ENCODE results near the gene KRTAP11-1. TPM values are rescaled to one million over a fixed set of nuclear protein-coding genes. Genes with fewer than 3 reads are reported as not detected.

The KRTAP11-1 gene
- total RNA-seq = not detected
- long read RNA-seq = 0 reads

- ATAC-seq (no peak), DNase-seq (no peak)
- intact Hi-C loops (cut with DNase I) = no loop called here
Observed at GRCh38 chr21:30881480-30881879, at the start of gene KRTAP11-1. Gene KRTAP11-1 (minus strand): TSS chr21:30881580. CDS start chr21:30881524, 56 bp downstream.

- DNase-seq (no peak), ATAC-seq (no peak)
- intact Hi-C loops (cut with DNase I) = no loop called here
Observed at GRCh38 chr21:30924146-30924700, 42.8 kb upstream of the KRTAP11-1 start.

GRCh38 chr21:30921129-30921528 is 39.7 kb upstream of the KRTAP11-1 start:
- intact Hi-C loops (cut with DNase I) = no loop called here
- no peak for ATAC-seq

DNA sequence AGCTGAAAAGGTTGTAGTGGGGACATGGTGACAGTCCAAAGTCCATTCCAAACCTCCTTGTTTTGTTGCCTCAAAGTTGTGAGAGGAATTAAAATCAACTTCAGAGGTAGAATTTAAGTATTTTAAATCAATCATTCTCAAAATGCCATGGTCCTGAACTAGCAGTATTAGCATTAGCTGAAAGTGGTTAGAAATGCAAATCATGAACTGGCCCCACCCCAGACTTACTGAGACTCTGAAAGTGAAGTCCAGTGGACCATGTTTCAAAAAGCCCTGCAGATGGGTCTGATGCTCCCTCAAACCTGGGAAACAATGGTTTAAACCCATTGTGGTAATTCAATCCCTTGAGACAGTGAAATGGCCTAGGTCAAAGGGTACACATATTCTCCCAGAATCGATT is 36.2 kb upstream of the KRTAP11-1 start:
- DNase-seq = no peak
- intact Hi-C loops (cut with DNase I) = no loop called here
- no peak for ATAC-seq

More at GRCh38 chr21:30921129-30921528, 39.7 kb upstream of the KRTAP11-1 start:
- DNase-seq = no peak

DNA sequence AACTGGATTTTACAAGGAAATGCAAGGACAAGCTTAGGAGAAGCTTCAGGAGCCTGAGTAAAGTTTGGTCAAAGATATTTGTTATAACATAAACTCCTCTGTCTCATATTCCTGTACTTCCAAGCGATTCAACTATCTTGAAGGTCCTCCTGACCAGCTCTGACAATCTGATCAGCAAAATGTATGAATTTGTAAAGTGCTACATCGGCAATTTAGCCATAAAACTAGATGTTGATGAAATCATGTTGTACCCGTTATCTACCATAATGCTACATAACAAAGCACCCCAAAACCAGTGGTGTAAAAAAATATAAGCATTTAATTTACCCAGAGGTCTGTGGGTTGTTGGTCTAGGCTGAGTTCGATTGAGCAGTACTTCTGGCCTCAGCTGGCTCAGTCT is 19.5 kb upstream of the KRTAP11-1 start:
- ATAC-seq (no peak), DNase-seq (no peak)
- intact Hi-C loops (cut with DNase I) = no loop called here

DNA sequence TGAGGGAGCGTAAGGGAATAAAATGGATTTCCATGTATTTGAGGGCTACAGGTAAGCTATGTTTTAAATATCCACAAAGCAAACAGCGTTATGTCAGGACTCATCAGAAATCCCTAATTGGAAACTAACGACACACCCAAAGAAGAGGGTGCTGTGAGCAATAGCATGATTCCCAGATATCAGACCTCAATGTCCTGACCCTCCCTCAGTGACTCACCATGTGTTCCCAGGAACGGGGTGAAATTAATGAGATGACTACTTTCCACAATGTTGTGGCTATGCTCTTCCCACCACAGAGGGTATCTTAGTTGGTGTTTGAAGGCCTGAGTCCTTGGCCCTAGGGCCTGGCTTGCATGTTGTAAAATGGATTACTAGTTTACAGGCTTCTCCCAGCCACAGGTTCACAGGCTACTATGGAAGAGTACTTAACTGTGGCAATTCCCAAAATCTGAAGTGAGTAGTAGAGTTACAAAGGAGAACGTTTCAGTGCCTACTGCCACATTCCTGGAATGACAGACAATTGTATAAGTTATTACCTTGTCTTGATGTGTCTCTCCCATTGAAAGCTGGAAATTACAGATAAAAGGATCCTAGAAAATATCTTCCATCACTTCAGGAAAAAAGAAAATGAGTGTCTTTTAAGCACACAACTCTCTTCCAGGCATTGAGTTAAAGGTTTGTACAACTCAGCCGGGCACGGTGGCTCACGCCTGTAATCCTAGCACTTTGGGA is 1.7 kb upstream of the KRTAP11-1 start:
- intact Hi-C loops (cut with DNase I) = no loop called here
- DNase-seq (no peak), ATAC-seq (no peak)

DNA sequence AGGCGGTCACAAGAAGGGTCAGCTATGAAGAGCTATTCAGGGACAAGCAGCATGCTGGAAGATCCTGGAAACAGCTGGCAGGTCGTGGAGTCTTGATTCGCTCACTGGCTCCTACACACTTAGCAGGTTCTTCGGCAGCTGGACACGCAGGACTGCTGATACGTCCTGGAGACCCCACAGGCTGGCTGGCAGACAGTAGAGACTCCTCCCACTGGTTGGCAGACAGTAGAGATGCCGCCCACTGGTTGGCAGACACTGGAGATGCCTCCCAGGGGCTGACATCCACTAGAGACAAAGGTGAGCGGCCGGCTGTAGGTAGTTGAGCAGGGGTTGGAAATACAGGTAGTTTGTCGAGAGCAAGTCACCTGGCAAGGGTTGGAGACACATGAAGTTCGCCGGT is 466 bp downstream of the KRTAP11-1 start:
- intact Hi-C loops (cut with DNase I) = no loop called here
- no peak for ATAC-seq
- DNase-seq = no peak

GRCh38 chr21:30874526-30874925 is 6.9 kb downstream of the KRTAP11-1 start:
- no peak for DNase-seq
- intact Hi-C loops (cut with DNase I) = no loop called here
- ATAC-seq = no peak

DNA sequence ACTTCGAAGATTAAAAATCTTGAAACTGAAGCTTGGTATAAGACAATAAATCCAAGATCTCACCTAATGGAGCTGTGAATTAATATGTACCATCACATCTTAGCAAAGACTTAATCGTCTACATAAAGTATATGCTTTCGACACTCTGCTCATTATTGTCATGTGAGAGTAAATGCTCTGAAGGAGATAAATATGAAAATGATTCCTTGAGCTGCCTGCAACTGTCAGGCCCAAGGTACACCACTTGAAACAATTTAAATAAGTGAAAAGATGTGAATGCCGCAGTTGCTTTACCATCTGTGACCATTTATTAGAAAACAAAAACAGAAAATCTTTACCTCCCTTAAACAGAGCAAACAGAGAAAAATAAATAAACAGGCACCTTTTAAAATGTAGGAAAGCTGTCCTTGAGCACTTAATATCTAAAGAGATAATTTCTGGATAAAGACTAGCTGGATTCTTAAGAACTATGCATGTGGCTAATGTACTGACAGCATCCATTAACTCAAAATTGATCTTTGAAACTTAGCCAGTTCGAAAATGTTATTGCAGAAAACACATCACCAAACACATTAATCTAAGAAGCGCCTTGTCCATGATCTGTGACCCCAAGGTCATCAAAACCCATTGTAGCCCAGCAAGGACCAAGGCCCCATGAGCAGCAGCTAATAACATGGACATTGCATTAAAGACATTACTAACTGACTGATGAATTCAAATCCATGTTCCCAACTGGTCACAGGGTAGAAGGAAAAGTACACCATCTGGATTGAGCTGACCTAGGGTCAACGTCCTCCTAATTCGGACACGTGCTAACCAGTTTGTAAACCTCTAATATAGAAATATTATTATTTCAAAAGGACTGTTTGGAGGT is 33.5 kb downstream of the KRTAP11-1 start:
- intact Hi-C loops (cut with DNase I) = no loop called here
- no peak for ATAC-seq
- no peak for DNase-seq

DNA sequence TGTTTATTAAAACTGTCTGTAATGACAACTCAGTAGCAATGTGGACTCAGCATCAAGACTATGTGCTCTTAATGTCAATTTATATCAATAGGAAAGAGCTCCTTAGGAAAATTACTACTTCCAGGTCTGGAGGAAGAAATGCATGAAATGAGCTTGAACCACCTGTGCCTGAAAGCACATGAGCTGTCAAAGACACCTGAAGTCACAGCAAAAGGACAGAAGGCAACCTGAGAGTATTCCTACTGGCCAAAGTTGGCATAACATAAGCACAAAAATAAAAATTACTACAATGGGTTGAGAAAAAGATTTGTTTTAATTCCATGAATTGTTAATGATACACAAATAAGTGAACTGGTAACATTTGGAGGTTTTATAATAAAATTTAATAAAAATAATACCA is 38.4 kb downstream of the KRTAP11-1 start:
- no peak for DNase-seq
- ATAC-seq = no peak
- intact Hi-C loops (cut with DNase I) = no loop called here

DNA sequence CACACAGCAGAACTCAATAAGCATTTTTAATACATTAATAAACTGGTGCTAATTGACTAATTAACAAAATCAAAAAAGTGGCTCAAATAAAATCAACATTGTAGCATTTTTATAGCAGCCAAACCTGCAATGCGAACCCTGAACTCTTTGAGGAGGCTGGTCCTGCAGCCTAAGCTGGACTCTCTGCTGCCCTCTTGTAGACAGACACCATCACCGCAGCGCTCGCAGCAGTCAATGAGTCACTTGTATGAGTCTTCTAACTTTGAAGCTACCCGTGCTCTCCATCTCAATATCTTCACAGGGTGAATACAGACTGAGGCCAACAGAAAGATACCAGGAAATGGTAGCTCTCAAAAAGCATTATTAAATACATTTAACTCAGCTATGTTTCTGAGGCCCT is 42.1 kb downstream of the KRTAP11-1 start:
- DNase-seq = no peak
- intact Hi-C loops (cut with DNase I) = no loop called here
- no peak for ATAC-seq

DNA sequence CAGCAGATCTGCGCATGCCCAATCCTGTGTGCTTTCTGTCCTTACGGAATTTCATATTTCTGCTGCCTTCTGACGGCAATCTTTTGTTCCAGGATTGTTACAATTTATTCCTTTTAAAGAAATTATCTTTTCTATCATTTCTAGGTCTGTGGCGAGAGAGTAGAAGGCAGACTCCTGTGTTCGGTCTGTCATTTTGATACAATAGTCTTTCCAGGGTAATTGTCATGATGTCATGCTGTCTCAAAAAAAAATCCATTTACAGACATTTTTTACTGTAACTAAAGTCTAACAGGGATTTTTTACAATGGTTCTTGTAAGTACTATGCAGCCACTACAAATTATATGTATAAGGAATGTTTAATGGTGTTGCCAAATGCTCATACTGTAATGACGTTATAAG is 42.8 kb downstream of the KRTAP11-1 start:
- no peak for DNase-seq
- intact Hi-C loops (cut with DNase I) = no loop called here
- ATAC-seq = no peak

DNA sequence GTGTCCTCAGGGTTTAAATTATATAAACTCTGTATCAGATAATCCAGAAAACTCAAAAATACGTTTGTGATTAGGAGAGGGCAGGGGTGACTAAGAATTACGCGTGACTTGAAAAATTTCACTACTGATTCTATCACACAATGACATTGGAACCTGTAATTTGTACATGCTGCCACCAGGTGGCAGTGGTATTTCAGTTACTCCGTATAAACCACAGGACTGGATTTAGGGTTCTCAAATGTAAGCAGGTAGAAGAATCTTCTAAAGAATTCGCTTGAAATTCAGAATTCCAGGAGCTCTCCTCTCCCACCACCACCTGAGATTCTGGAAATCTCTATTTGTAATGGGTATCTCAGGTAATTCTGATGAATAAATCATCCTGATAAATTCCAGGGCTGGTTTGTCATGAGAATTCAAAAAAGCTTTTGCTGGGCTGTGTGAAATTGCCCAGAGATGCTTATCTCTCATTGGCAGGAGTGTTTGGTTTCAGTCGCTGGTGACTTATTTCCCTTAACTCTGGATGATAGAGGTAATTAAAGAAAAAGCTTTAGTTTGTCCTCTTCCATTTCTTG is 50.1 kb downstream of the KRTAP11-1 start:
- DNase-seq (no peak), ATAC-seq (no peak)
- intact Hi-C loops (cut with DNase I) = loop anchor here (5.0 kb wide), 2 partner anchors 251 to 256 kb away; no protein-coding TSS in a partner anchor

Other genes starting within 250 kb of the KRTAP11-1 start
- not detected for gene KRTAP20-2, start 246.4 kb downstream of the KRTAP11-1 start, total RNA-seq
- gene KRTAP20-3, start 238.7 kb downstream of the KRTAP11-1 start, total RNA-seq = not detected
- gene KRTAP21-3, start 162.8 kb downstream of the KRTAP11-1 start, total RNA-seq = not detected
- gene KRTAP21-2, start 134.3 kb downstream of the KRTAP11-1 start, total RNA-seq = not detected
- not detected for gene KRTAP21-1, start 126.2 kb downstream of the KRTAP11-1 start, total RNA-seq
- gene KRTAP8-1, start 68.3 kb downstream of the KRTAP11-1 start, total RNA-seq = not detected
- gene KRTAP7-1, start 51.8 kb downstream of the KRTAP11-1 start, total RNA-seq = not detected
- gene KRTAP19-8, start 156.9 kb upstream of the KRTAP11-1 start, total RNA-seq = not detected

Data from left cardiac atrium (tissue), 4 donors.